OCI-M2 (cell line): ENCODE results near the gene OXCT1.
"Not testable (repeated sequence)": the region's sequence is repeated elsewhere in the genome, so short reads cannot be mapped to it uniquely, and the experiment has no call there.

Experiments used
- DNase-seq: peaks from one replicate; lab custom pipeline; 2025; ENCODE audit not compliant: unreplicated experiment; lab: John Stamatoyannopoulos, UW

OXCT1 gene

DNA sequence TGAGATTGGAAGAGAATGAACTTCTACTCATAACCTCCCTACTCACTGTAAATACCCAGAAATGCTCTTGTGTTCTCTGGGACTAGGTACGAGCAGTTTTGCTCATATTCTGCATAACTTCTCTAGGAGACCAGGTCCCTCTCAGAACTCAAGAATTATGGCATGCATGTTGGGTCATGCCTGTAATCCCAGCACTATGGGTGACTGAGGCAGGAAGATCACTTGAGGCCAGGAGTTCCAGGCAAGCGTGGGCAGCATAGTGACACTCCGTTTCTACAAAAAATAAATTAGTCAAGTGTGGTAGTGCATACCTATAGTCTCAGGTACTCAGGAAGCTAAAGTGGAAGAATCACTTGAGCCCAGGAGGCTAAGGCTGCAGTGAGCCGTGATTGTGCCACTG is 141.9 kb downstream of the OXCT1 start:
- no peak for DNase-seq

DNA sequence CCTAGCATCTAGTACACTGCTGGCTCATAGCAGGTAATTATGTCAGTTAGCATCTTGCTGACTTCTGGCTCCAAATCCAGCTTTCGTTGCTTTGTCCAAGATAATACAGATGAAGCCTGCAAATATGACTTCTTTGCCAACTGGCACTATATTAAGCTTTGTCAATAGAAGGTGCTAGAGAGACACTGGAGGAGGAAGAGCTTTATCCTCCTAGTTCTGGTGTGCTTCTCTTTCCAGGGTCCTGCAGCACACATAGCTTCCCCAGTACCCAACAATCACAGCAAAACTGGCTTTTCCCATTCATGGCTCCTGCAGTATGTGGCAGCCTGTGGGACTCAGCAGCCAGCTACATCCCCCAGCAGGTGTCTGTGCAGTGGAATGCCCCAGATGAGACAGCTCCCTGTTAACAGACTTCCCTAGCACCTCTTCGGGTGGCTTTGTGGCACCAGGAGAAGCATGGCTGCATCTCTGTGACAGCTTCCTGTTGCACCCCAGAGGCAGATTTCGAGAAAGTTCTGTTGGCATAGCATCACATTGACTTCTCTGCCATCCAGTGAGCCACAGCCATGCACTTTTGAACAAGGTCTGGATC is 147.8 kb downstream of the OXCT1 start:
- DNase-seq: no peak

DNA sequence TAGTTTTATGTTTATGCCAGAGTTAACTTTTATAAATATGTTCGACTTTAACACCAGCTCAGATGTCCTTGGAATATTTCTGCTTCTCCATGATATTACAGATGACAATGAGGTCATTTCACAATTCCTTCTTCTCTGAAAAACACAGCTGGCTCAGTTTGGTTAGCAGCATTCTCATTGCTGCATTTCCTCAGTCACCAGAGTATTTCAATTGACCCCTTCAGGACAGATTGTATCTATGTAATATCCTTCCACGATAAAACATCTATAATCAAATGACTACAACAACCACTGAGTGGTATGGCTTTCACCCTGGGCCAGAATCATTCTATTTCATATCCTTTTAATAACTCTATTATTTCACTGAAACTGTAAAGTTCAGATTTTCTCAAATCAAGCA is 148.7 kb downstream of the OXCT1 start:
- no peak for DNase-seq

- no peak for DNase-seq
These were observed 153.8 kb downstream of the OXCT1 start for GRCh38 chr5:41716382-41716781.

- DNase-seq: not testable (repeated sequence)
These were observed 155.8 kb downstream of the OXCT1 start for GRCh38 chr5:41714446-41714845.

DNA sequence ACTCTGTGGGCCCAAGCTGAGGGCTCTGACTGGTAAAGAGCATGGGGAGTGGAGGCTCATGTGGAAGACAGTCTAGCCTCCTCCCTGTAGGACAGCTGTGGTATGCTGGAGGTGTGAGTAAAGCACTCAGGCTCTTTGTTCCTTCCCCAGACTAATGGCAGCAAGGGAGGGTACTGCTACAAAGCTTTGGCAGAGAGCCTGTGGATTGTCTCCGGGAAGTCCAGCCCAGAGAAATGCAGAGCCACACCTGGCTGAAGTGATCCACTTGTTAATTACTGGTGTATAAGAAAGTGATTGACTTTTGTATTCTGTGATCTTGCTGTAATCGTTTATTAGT is 161.7 kb downstream of the OXCT1 start:
- no peak for DNase-seq

DNA sequence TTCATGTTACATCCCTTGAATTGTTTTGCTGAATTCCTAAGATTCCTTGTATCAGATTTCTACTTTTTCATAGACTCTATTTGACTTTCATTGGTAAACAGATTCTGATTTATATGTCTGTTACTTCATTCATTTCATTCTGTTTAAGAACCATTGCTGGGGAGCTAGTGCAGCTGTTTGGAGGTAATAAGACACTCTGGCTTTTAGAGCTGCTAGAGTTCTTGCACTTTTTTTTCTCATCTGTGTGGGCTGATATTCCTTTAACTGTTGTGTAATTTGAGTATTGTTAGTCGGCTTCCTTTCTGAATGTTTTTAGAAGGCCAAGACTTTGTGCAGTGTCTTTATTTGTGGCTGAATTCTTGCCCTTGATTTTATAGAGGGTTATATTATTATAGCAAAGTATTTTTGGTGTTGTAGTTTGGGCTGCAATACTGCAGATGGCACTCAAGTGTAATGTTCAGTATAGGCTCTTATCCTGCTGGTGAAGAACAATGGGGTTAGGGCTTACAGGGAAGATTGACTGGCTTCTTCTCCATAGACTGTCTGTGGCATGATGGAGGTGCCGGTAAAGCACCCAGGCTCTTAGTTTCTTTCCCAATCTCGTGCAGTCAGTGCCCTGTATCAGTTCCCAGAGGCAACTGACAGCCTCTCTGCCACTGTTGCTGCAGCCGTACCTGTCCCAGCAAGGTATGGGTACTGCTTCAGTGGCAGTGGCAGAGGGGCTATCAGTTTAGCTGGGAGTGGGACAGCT is 162.2 kb downstream of the OXCT1 start:
- no peak for DNase-seq

GRCh38 chr5:41695920-41696582 is 174.2 kb downstream of the OXCT1 start:
- no peak for DNase-seq

- DNase-seq: no peak
These were observed 183.5 kb downstream of the OXCT1 start for GRCh38 chr5:41686767-41687166.

- DNase-seq: no peak
These were observed 184.0 kb downstream of the OXCT1 start for GRCh38 chr5:41686191-41686590.

GRCh38 chr5:41683181-41683580 is 187.0 kb downstream of the OXCT1 start:
- no peak for DNase-seq

GRCh38 chr5:41682641-41683040 is 187.6 kb downstream of the OXCT1 start:
- no peak for DNase-seq

- no peak for DNase-seq
These were observed 188.4 kb downstream of the OXCT1 start for GRCh38 chr5:41681840-41682239.
